ENCODE measurements around the gene PIGH.

PIGH gene

DNA sequence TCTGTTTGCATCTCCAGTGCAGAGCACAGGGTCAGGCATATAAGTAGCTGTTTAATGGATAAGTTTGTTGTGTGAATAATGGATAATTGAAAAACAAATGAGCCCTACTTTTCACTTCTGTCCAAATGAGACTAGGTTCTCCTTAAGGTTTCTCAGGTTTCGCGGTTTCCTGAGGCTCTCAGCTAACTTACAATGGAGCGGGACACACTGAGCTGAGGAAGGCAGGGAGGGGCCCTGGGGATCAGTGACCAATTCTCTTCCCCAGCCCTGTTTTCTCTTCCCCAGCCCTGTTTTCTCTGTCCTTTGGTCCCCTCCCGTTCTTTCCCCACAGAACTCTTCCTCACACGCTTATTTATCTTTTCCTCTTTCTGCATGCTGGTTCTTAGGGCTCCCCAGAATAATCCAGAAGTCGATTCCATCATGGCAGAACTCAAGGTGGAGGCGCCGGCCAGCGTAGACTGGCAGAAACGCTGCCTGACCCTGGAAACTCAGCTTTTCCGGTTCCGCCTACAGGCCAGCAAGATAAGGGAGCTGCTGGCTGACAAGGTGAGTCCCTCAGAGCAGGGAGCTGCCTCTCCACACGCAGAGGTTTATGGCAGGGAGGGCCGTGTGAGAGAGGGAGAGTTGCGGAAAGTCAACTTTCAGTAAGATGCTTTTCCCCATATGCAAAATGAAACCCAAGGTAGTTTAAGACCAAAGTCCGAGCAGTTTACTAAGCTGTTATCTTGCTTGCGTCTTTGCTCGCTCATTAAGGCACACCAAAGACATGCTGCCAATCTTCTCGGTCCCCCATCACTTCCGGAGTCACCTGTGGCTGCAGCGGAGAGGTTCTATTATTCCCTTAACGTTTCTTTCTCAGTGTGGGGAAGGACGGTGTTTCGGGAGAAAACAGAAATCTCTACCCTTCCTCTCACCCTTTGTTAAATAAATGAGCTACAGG is 58.4 kb downstream of the PIGH start:
- Histone ChIP-seq H3K36me3 (ENCODE audit: control insufficient read depth, insufficient read depth, low read length) (no peaks in the 10 kb centered on the region), H3K9me3 (ENCODE audit: control insufficient read depth, low read length) (no peaks in the 10 kb centered on the region), H3K27ac (ENCODE audit: insufficient read depth, low read length, poor library complexity, severe bottlenecking) (no peak overlapping the region), H3K4me3 (ENCODE audit: insufficient read depth, low read depth, low read length, poor library complexity, severe bottlenecking) (peak overlapping the region; percentile 7), H3K4me1 (ENCODE audit: control insufficient read depth, insufficient read depth, low read length, poor library complexity, severe bottlenecking) (no peaks in the 10 kb centered on the region), H3K27me3 (replicated peaks; ENCODE audit: control insufficient read depth, insufficient read depth, low read length, poor library complexity, severe bottlenecking) (no peaks in the 10 kb centered on the region)
- DNase-seq = no peak
